Activated CD4-positive, alpha-beta T cell treated with anti-CD3 and anti-CD28 coated beads, Interleukin-2, amount 10 ng/mL, durations not matched to agents 24 days and 14 days (primary cell): ENCODE measurements around the gene WWTR1. TPM values are rescaled to one million over a fixed set of nuclear protein-coding genes. Genes with fewer than 3 reads are reported as not detected.

Experiments
- DNase-seq: peaks from one replicate; pipeline ENCODE4 v3.0.0; 2022
- H3K27ac Mint-ChIP-seq: one replicate; pipeline ENCODE4 v1.8.0; 2022; ENCODE audit warnings: mild to moderate bottlenecking, mixed read lengths
- H3K27me3 Mint-ChIP-seq: one replicate; pipeline ENCODE4 v1.8.0; 2022; ENCODE audit warnings: mixed read lengths
- H3K36me3 Mint-ChIP-seq: one replicate; pipeline ENCODE4 v1.8.0; 2022; ENCODE audit warnings: low read depth, mild to moderate bottlenecking, mixed read lengths
- H3K4me1 Mint-ChIP-seq: one replicate; pipeline ENCODE4 v1.8.0; 2021; ENCODE audit warnings: mixed read lengths
- H3K4me3 Mint-ChIP-seq: one replicate; pipeline ENCODE4 v1.8.0; 2022; ENCODE audit warnings: mild to moderate bottlenecking, moderate library complexity, mixed read lengths
- H3K9me3 Mint-ChIP-seq: one replicate; pipeline ENCODE4 v1.8.0; 2021; ENCODE audit warnings: mixed read lengths
- intact Hi-C: fragments of 100-400 bp; cut with micrococcal nuclease; formaldehyde crosslinking; loops from one replicate; pipeline ENCODE4 v1.15.1; 2023
- total RNA-seq: library from RNA; stranded (reverse); gene quantifications from 2 replicates; pipeline ENCODE4 v1.2.3, GENCODE V29; 2022

WWTR1 gene
- total RNA-seq, 1 donor from 2014 or later = 0.75 TPM

- Mint-ChIP-seq H3K4me3 (no peak overlapping the region), H3K4me1 (no peaks in the 10 kb centered on the region), H3K27ac (no peak overlapping the region), H3K36me3 (no peaks in the 10 kb centered on the region), H3K9me3 (no peaks in the 10 kb centered on the region), H3K27me3 (peaks cover 3% of the 10 kb centered on the region)
- no peak for DNase-seq
- intact Hi-C loops = loop anchor here (2.0 kb wide), 1 partner anchor 128 kb away; no protein-coding TSS in a partner anchor
These were observed 176.8 kb downstream of the WWTR1 start for GRCh38 chr3:149481056-149481455.

- H3K27me3 Mint-ChIP-seq = peaks cover 3% of the 10 kb centered on the region
- H3K9me3 Mint-ChIP-seq = no peaks in the 10 kb centered on the region
- DNase-seq = peak; percentile 76
- no peaks in the 10 kb centered on the region for H3K36me3 Mint-ChIP-seq
- no peaks in the 10 kb centered on the region for H3K4me1 Mint-ChIP-seq
- no peak overlapping the region for H3K4me3 Mint-ChIP-seq
- H3K27ac Mint-ChIP-seq = no peak overlapping the region
- intact Hi-C loops = loop anchor here (1.0 to 2.0 kb wide), 2 partner anchors 87 to 128 kb away; no protein-coding TSS in a partner anchor
These were observed 177.4 kb downstream of the WWTR1 start for GRCh38 chr3:149480326-149481017.

GRCh38 chr3:149479621-149480325 is 178.1 kb downstream of the WWTR1 start:
- H3K27ac Mint-ChIP-seq = no peak overlapping the region
- intact Hi-C loops = loop anchor here (1.0 to 2.0 kb wide), 2 partner anchors 86 to 127 kb away; no protein-coding TSS in a partner anchor
- no peaks in the 10 kb centered on the region for H3K36me3 Mint-ChIP-seq
- H3K4me3 Mint-ChIP-seq = no peak overlapping the region
- H3K9me3 Mint-ChIP-seq = no peaks in the 10 kb centered on the region
- no peak for DNase-seq
- H3K4me1 Mint-ChIP-seq = no peaks in the 10 kb centered on the region
- H3K27me3 Mint-ChIP-seq = peaks cover 3% of the 10 kb centered on the region

GRCh38 chr3:149476225-149476624 is 181.6 kb downstream of the WWTR1 start:
- Mint-ChIP-seq H3K36me3 (no peaks in the 10 kb centered on the region), H3K4me3 (no peak overlapping the region), H3K27ac (no peak overlapping the region), H3K4me1 (no peaks in the 10 kb centered on the region), H3K27me3 (peaks cover 3% of the 10 kb centered on the region), H3K9me3 (no peaks in the 10 kb centered on the region)
- no peak for DNase-seq
- intact Hi-C loops = no loop called here

GRCh38 chr3:149475451-149476060 is 182.3 kb downstream of the WWTR1 start:
- Mint-ChIP-seq H3K4me1 (no peaks in the 10 kb centered on the region), H3K9me3 (no peaks in the 10 kb centered on the region), H3K36me3 (no peaks in the 10 kb centered on the region), H3K27ac (no peak overlapping the region), H3K4me3 (no peak overlapping the region), H3K27me3 (peaks cover 6% of the 10 kb centered on the region)
- DNase-seq = no peak
- intact Hi-C loops = no loop called here

- no peak within 1 kb of the TSS for H3K27ac Mint-ChIP-seq
- H3K4me1 Mint-ChIP-seq = no peaks in the 10 kb centered on the region
- no peaks in the 10 kb centered on the region for H3K9me3 Mint-ChIP-seq
- H3K4me3 Mint-ChIP-seq = no peak within 1 kb of the TSS
- intact Hi-C loops = no loop called here
- no peaks in the 10 kb centered on the region for H3K36me3 Mint-ChIP-seq
- no peak for DNase-seq
- peaks cover 6% of the 10 kb centered on the region for H3K27me3 Mint-ChIP-seq
These were observed 183.5 kb downstream of the WWTR1 start, which contains the start of gene TM4SF4 for GRCh38 chr3:149474250-149474817. TM4SF4 (plus strand) TSS chr3:149474697; CDS start chr3:149474878, 181 bp downstream.

- intact Hi-C loops = no loop called here
- Mint-ChIP-seq H3K4me1 (no peaks in the 10 kb centered on the region), H3K27ac (no peak overlapping the region), H3K9me3 (no peaks in the 10 kb centered on the region), H3K27me3 (peaks cover 6% of the 10 kb centered on the region), H3K4me3 (no peak overlapping the region), H3K36me3 (no peaks in the 10 kb centered on the region)
- no peak for DNase-seq
These were observed 184.2 kb downstream of the WWTR1 start for GRCh38 chr3:149473357-149474249.

- no peak overlapping the region for H3K4me3 Mint-ChIP-seq
- H3K36me3 Mint-ChIP-seq = no peaks in the 10 kb centered on the region
- no peak overlapping the region for H3K27ac Mint-ChIP-seq
- H3K27me3 Mint-ChIP-seq = peaks cover 6% of the 10 kb centered on the region
- no peak for DNase-seq
- H3K9me3 Mint-ChIP-seq = no peaks in the 10 kb centered on the region
- intact Hi-C loops = no loop called here
- no peaks in the 10 kb centered on the region for H3K4me1 Mint-ChIP-seq
These were observed 185.6 kb downstream of the WWTR1 start for GRCh38 chr3:149472030-149472797.

GRCh38 chr3:149470381-149470780 is 187.4 kb downstream of the WWTR1 start:
- Mint-ChIP-seq H3K27ac (no peak overlapping the region), H3K4me3 (no peak overlapping the region), H3K27me3 (peaks cover 8% of the 10 kb centered on the region), H3K9me3 (no peaks in the 10 kb centered on the region), H3K4me1 (no peaks in the 10 kb centered on the region), H3K36me3 (no peaks in the 10 kb centered on the region)
- DNase-seq = no peak
- intact Hi-C loops = no loop called here

GRCh38 chr3:149468504-149469212 is 189.2 kb downstream of the WWTR1 start:
- Mint-ChIP-seq H3K9me3 (no peaks in the 10 kb centered on the region), H3K4me1 (no peaks in the 10 kb centered on the region), H3K4me3 (no peak overlapping the region), H3K27me3 (peaks cover 5% of the 10 kb centered on the region), H3K27ac (no peak overlapping the region), H3K36me3 (no peaks in the 10 kb centered on the region)
- DNase-seq = no peak
- intact Hi-C loops = no loop called here
